Myocyte (in vitro differentiated cells): Measurements from ENCODE around the gene DAAM1. TPM values are rescaled to one million over a fixed set of nuclear protein-coding genes. Genes with fewer than 3 reads are reported as not detected.
A peak's percentile ranks its signal among the peaks of the same experiment; 100 is the strongest.

Source experiments
- DNase-seq: peaks from one replicate; pipeline ENCODE4 v3.0.0-alpha.2; 2012; ENCODE audit warnings: low read depth
- total RNA-seq: library from RNA; depleted of rRNA; stranded (reverse); fragments of >200 nt; gene quantifications from 2 replicates; pipeline ENCODE4 v1.2.3, GENCODE V29; 2014

DAAM1 gene
- total RNA-seq, 1 donor from 2014 or later = 30.1 TPM

DNA sequence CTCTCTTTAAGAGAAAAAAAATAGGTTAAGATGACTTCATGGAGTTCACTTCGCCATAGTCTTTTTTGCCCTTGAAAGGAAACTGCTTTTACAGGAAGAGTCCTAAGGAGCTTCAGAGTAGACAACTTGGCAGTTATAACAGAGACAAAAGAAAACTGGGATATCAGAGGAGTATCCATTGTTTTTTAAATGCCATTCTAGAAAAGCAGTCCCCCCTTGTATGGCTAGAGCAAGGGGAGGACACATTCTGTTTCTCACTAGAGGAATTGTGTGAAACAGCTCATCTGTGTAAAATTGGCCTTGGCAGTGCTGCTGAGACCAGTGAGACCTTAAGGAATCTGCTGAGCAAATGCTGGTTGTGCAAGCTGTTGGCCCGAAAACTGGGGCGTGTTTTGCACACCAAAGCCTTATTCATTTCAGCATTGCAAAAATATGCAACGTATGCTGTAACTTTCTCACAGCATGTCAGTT lies 148.7 kb downstream of the DAAM1 start:
- DNase-seq = no peak

DNA sequence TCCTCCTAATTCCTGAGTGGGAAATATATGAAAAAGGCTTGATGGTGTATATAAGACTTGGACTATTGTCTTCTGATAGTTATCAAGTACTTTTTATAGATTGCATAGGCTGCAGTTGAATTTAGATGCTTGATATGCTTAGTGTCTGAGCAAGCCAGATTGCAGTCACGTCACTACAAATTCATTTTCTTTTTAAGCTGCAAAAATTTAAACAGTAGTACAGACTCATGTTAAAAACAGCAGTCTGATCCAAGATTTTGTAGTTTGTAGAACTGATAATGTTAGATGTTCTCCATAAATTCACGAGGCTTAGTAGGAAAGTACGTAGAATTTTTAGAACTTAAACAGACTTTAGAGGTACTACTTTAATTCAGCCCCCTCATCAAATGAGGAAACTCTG lies 150.3 kb downstream of the DAAM1 start:
- no peak for DNase-seq

GRCh38 chr14:59339524-59340330 lies 151.3 kb downstream of the DAAM1 start:
- no peak for DNase-seq

- no peak for DNase-seq
Measured at GRCh38 chr14:59341858-59342477, 153.5 kb downstream of the DAAM1 start.

DNA sequence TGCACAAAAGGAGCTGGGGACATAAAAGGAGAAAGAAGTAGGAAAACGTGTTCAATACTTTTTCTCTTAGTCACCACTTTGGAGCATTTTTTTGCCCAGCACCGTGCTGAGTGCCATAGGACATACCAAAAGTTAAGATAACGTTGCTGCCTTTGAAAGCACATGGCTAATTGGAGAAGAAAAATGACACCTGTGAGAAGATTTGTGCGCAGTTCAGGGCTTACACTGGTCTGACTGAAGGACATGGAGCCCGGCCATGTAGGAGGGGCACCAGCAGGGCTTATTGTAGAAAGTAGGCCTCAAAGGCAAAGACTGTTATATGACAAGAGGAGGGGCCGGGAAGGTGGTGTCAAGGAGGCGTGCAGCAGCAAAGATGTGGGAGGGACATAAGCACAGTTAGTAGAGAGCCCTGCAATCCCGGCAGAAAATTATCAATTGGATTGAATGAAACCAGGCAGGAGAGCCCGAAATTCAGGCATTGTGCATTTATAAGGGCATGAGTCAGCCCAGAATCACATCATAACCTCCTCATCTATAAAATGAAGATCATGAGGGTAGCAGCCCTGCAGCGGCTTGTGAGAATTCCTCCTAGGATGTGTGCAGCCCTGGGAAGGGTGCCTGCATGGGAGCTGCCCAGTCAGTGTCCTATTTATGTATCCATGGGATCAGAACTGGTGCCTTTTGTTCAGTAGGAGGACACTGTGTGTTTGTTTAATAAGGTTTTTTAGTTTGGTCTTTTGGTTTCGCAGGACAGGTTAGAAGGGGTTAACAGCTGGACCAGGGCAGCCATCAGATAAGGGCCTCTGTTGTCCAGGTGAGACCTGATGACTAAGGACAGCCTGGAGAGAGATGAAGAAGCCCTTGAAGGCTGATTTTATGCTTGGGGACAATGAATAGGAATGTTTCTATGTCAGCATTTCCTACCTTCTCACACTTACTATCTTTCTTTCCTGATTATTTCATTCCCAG lies 154.3 kb downstream of the DAAM1 start:
- no peak for DNase-seq

- DNase-seq = peak; percentile 62
Measured at GRCh38 chr14:59343585-59343984, 155.1 kb downstream of the DAAM1 start.

- no peak for DNase-seq
Measured at GRCh38 chr14:59344016-59344415, 155.5 kb downstream of the DAAM1 start.

DNA sequence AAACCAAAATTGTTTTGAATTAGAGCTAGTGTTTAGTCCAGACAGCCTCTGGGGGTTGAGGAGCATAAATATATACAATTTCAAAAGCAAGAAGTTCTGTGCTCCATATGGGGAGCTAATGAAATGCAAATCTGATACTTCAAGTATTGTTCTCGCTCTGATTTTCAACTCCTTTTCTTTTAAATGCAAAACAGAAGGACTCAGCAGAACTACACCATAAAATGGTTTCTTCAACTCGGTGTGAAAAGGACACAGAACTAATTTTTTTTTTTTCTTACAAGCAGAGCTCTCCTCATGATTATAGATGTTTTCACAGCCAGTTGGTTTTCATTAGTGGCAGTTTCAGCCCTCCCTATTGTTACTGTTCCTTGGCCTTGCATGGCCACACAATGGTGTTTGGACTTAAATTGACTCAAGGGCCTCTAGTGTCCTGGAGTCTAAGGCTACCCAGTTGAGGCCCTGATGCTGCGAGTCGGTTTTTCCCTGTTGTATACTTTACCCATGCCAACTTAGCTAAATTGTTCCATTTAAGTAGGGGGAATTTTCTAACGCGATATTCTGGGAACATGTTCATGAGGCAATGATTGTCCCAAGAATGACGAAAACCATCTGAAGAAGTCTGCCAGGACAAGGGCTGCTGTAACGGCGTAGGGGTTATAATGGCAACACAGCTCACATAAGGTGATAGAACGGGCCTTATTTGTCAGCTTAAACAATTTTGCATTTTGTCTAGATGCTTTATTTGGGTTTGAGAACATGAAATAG lies 156.4 kb downstream of the DAAM1 start:
- no peak for DNase-seq

DNA sequence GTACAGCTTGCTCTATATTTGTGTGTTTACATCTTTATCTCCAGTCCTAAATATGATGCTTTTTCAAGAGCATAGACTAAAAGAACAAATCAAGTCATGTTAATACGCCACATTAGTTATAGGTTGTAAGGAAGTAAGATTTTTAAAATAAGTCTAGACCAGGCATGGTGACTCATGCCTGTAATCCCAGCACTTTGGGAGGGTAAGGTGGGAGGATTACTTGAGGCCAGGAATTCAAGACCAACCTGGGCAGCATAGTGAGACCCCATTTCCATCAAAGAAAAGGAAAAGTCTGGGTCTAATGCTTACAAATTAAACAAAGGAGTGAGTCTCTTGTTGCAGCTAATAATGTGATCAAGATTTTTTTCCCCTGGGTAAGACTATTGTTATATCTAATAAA lies 157.9 kb downstream of the DAAM1 start:
- no peak for DNase-seq

GRCh38 chr14:59346796-59347510 lies 158.5 kb downstream of the DAAM1 start:
- DNase-seq = peak; percentile 28

GRCh38 chr14:59347511-59347900 lies 159.0 kb downstream of the DAAM1 start:
- DNase-seq = no peak

DNA sequence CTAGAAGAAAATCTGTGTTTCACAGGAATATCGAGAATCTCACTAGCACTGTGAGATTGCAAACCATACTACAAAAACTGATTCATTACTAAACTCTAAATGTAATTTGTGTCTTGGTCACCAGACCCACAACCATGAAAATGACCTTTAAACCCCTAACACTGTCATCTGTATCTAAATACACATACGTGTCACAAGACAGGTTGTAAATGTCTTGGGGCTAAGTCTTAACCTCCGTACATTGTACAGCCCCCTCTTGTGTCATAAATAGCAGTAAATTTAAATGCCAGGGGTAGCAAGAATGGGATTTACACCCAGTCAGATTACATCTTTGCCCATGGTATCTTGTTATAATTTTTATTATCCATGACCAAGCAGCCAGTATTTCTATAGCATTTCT lies 159.4 kb downstream of the DAAM1 start:
- no peak for DNase-seq

DNA sequence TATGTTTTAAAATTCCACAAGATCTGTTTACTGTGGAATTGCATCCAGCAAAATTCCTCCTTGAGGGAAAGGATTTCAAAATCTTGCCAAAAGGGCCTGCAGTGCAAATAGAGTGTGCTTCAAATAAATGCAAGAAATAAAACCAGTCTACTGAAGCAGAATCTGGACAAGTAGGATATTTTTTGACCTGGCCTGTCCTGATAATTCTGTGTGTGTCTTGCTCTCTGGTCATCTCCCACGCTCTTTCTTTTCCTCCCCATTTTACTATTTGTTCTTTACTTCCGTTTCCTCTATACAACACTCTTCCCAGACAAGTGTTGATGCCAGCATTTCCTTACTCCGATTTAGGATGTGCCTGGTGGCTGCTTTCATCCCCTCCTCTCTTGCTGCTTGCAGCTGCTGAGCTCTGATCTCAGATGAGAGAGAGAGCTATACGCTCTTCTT lies 160.8 kb downstream of the DAAM1 start:
- DNase-seq = no peak

GRCh38 chr14:59352961-59353360 lies 164.5 kb downstream of the DAAM1 start:
- DNase-seq = no peak

GRCh38 chr14:59354666-59355065 lies 166.2 kb downstream of the DAAM1 start:
- peak; percentile 87 for DNase-seq

DNA sequence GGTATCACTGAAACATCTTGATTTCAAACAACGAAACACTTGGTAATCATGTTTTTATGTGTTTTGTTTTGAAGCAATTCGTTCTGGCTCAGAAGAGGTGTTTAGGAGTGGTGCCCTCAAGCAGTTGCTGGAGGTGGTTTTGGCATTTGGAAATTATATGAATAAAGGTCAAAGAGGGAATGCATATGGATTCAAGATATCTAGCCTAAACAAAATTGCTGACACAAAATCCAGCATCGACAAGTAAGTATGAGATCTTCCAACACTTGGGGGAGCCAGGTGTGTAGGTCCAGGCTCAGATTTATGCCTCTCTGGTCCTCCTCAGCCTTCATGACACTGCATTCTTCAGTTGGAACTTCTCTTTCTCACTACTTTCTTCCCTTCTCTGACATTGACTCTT lies 166.6 kb downstream of the DAAM1 start:
- DNase-seq = no peak

GRCh38 chr14:59356312-59356711 lies 167.8 kb downstream of the DAAM1 start:
- DNase-seq = no peak

DNA sequence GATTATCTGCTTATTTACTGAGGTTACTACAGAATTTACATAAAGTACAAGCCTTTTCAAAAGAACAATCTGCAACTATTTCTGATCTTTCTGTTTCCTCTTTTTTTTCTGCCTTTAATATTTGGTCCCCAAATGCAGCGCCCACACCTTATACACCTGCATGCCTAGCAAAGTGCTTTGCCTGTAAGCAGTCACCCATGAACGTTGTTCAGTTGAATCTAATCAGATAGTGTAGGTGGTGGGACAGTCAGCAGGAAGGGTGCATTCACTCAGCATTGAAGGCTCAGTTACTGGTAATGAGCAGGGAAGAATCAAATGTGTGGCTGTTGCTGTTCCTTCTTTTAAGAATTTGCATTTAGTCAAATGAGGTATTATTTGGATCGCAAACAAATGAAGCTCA lies 168.3 kb downstream of the DAAM1 start:
- no peak for DNase-seq

GRCh38 chr14:59358102-59358501 lies 169.6 kb downstream of the DAAM1 start:
- peak; percentile 81 for DNase-seq

- DNase-seq = no peak
Measured at GRCh38 chr14:59358784-59359183, 170.3 kb downstream of the DAAM1 start.
